GM18868 (cell line): ENCODE results near the gene NPC1.

Experiments used
- ATAC-seq: cut with Tn5 transposase; IDR thresholded peaks from one replicate; pipeline ENCODE4 v1.9.1; 2021; ENCODE audit warnings: mild to moderate bottlenecking, moderate library complexity; ENCODE audit not compliant: unreplicated experiment

Gene NPC1

GRCh38 chr18:23609390-23610023 is 23.2 kb upstream of the NPC1 start:
- ATAC-seq, result no peak

DNA sequence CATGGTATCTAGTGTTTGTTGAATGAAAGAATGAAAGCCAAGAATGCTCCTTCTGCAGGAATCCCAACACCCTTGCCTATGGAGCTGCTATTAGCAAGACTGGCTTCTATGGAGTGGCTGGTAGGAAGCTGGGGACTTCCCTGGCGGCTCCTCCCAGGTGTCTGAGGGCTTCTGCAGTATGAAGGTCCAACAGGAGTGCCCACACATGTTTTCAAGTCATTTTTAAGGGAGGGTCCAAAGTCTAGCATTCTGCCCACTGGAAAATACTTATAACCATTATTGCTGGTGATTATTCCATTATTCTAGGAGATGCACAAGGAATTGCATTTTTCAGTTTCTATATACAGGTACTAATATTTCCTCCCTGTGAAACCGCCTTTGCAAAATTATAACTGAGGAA is 21.9 kb upstream of the NPC1 start:
- no peak for ATAC-seq

GRCh38 chr18:23605941-23606340 is 19.6 kb upstream of the NPC1 start:
- no peak for ATAC-seq

DNA sequence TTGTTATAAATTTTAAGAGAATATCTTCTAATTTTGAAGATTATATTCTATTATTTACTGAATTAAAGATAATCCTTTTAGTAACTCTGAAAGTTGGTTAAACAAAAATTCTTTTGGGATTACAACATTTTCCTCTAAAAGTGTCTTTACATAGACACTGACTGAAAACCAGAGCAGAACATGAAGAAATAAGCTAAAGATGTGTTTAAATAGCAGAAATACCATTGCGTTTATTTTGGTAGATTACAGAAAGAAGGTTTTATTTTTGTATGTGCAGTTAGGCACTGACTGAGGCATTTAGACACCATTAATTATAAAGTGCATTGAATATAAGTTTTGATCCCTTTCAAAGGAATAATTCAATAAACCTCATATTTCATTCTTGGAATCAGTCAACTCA is 13.5 kb upstream of the NPC1 start:
- no peak for ATAC-seq

GRCh38 chr18:23596183-23596582 is 9.9 kb upstream of the NPC1 start:
- no peak for ATAC-seq

DNA sequence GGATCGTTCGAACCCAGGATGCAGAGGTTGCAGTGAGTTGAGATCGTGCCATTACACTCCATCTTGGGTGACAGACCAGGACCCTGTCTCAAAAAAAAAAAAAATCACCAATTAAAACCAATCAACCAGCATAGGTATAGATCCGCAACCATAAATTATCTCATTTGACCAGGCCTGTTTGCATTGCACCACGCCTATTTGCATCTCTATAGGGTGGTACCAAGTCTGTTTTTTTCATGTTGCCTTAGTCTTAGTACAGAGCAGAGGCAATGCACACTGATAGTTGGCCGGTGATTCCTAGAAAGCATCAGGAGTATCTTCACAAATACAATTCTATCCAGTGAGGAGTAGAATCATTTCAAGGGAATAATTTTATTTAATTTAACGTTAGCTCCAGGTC is 9.3 kb upstream of the NPC1 start:
- ATAC-seq, result no peak

DNA sequence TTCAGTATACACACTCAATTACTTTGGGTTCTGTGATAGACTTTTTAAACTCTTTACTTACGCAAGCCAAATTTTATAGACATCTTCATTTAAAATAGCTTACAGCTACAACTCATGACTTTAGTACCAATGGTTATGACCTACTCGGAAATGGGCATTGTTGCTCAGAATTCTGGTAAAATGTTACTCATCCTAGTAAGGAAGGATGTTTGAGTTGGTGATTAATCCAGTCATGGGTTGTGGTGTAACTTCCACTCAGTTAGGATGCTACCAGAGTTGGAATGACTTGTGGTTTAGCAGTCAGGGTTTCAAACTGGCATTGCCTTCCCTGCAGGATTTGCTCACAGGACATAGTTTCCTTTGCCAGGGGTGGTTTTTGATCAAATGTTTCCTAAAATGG is 7.4 kb upstream of the NPC1 start:
- ATAC-seq, result no peak

- ATAC-seq, result no peak
These were observed 6.6 kb upstream of the NPC1 start for GRCh38 chr18:23592911-23593310.

- ATAC-seq, result no peak
These were observed 4.7 kb upstream of the NPC1 start for GRCh38 chr18:23591011-23591410.

DNA sequence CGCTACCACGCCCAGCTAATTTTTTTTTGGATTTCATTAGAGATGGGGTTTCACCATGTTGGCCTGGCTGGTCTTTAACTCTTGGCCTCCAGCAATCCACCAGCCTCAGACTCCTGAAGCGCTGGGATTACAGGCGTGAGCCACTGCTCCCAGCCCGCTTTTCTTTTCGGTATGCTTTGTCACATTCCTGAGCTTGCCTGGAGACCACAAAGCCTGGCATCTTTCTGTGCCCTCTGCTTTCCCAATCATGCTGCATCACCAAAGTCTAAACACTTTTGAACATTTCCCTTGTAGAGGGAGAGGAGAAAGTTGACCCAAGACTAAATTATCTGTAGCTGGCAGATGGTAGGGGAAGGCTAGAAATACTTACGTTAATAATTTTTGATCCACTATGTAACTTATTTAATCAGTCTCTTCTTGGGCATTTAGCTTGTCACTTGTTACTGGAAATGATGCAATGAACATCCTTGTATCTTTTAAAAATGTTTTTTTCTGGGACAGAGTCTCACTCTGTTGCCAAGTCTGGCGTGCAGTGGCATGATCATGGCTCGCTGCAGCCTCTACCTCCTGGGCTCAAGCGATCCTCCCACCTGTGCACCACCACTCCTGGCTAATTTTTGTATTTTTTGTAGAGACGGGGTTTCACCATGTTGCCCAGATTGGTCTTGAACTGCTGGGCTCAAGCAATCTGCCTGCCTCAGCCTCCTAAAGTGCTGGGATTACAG is 2.7 kb upstream of the NPC1 start:
- no peak for ATAC-seq

DNA sequence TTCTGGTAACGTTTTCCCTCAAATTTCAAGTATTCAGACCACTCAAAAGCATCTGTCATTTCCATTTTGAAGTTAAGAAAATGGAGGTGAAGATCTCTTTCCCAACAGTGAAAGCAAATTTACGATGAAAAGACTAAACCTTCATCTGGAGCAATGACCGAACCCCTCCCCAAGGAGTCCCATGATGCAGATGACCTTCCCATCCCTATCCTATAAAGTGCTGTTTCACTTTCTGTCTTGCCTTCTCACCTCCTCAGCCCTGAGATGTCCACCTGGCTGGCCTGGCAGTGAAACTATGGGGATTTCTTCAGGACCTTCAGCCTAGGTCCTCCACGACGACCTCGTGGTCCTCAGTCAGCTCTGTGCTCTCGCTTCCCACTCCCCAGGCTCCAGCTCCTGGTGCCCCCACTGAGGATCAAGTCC is 925 bp upstream of the NPC1 start:
- ATAC-seq, result no peak

DNA sequence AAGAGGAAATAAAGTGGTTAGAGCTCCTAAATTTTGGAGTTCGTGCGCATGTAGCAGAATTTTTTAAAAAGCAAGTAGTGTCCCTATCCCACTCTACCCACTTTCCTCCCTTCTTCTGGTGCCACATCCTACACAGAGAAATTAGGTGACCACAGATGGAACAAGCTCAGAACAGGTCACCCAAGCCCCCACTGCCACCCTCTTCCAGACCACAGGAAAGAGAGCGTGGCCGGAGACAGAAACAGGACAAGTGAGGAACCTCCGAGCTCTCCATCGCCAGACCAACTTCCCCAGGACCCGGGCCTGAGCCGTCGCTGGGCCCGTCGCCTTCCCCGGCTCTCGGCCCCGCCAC is 433 bp downstream of the NPC1 start:
- ATAC-seq, result no peak

GRCh38 chr18:23585007-23585871 is 1.1 kb downstream of the NPC1 start:
- no peak for ATAC-seq

- no peak for ATAC-seq
These were observed 2.0 kb downstream of the NPC1 start for GRCh38 chr18:23584019-23584983.

DNA sequence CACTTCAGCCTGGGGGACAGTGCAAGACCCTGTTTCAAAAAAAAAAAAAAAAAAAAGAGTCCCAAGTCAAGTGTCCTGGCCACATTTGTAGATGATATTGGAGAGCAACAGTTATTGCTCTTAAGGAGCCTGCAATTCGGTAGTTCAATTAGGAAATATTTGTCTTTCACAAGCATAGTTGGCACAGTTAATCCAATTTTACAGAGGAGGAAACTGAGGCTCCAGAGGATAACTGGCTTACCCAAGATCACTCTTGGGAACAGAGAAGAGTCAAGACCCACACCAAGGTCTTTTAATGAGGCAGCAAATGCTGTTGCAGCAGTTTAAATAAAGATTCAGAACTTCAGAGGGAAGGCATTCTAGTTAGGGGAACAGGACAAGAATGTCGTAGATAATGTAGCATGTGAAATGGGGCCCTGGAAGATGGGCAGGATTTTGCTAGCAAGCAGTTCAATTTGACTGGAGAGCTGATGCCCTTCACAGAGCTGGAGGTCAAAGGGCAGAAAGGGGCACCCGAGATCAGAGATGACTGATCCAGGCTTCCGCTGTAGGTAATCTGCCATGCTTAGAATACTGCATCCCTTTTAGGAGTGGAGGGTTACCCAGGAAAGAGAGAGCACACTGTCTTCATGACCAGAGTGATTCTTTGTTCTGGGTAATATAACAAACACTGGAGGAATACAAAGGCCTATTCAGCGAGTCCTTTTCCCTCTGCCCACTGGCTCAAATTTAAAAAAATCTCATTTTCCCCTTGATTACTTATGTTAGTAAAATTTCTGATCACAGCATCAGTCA is 3.0 kb downstream of the NPC1 start:
- ATAC-seq, result no peak

GRCh38 chr18:23580677-23581367 is 5.5 kb downstream of the NPC1 start:
- no peak for ATAC-seq

DNA sequence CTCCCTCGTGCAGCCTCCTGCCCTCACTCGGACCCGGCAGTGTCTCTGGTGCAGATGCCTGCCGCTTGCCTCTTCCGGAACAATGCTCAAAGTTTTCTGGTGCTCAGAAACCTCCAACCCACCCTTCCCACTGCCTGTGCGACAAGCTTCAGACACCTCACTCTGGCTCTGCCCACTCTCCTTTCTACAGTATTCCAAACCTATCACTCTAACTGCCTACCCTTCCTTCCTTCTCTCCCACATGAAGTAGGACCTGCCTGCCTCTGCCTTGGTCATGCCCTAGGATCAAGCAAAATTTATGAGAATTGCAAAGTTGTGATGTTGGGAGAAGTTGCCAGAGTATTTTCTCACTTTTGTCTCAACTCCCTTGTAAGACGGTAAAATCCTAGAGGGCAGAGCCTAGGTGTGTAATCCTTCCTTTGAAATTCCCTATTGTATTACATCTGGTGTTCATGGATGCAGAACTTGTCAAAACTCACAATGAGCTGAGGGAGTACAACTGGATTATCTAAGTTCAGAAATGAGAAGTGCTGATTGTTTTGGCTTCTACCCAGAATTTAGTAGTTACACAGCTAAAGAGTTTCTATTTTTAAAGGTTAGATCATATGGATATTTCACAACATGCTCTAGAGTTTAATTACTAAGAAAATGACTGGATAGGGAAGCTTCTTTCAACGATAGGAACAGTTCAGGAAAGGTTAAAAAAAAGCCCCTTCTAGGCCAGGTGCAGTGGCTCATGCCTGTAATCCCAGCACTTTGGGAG is 7.2 kb downstream of the NPC1 start:
- no peak for ATAC-seq

GRCh38 chr18:23578067-23578701 is 8.1 kb downstream of the NPC1 start:
- ATAC-seq, result no peak
